ENCODE measurements around the gene KIF26A.

DNA sequence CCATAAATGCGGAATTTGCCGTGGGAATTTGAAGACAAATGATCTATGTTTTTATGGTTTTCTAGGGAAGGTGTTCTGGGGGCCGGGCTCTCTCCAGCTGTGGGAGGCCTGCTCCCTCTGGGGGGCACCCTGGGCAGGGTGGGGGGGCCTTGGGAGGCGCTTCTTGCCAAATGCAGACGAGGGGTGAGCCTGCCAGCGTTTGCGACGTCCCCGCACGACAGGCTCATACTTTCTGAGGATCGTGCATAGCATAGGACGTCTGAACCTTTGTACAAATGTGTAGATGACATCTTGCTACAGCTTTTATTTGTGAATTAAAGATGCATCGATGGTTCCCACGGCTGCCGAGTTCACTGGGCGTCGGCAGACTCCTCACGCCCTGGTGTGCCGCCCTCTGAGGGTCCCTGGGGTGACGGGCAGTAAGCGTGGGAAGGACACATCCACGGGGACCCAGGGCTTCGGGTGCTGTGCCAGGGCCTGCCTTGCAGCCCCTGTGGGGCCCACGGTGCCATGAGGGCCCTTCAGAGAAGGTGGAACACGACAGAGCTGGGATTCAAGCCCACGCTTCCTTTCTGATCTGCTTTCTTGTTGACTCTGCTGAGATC lies 42.3 kb downstream of the KIF26A start:
- TF ChIP-seq, protein P1, sequence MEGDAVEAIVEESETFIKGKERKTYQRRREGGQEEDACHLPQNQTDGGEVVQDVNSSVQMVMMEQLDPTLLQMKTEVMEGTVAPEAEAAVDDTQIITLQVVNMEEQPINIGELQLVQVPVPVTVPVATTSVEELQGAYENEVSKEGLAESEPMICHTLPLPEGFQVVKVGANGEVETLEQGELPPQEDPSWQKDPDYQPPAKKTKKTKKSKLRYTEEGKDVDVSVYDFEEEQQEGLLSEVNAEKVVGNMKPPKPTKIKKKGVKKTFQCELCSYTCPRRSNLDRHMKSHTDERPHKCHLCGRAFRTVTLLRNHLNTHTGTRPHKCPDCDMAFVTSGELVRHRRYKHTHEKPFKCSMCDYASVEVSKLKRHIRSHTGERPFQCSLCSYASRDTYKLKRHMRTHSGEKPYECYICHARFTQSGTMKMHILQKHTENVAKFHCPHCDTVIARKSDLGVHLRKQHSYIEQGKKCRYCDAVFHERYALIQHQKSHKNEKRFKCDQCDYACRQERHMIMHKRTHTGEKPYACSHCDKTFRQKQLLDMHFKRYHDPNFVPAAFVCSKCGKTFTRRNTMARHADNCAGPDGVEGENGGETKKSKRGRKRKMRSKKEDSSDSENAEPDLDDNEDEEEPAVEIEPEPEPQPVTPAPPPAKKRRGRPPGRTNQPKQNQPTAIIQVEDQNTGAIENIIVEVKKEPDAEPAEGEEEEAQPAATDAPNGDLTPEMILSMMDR (IDR thresholded peaks at IDR 0.05; ENCODE audit: low read length): no peak
- TF ChIP-seq EZH2 (optimal IDR thresholded peaks at IDR 0.05; ENCODE audit: low read depth, low read length) (no peak), EZH2phosphoT487 (IDR thresholded peaks at IDR 0.05; ENCODE audit: low read length) (no peak)
